IMR-90 (cell line): ENCODE data around the gene ADD1. TPM values are rescaled to one million over a fixed set of nuclear protein-coding genes. Genes with fewer than 3 reads are reported as not detected.

ENCODE experiments used
- ATAC-seq: fragments of 200-7000 bp; cut with Tn5 transposase; 2 replicates; pipeline ENCODE4 v1.9.1; 2020; ENCODE audit warnings: low read depth, mild to moderate bottlenecking, moderate library complexity
- BruUV-seq: library from RNA; stranded (reverse); fragments of 400-500 nt; replicated peaks from 2 replicates; lab custom pipeline; 2021; lab: Mats Ljungman, UMichigan
- CTCF ChIA-PET: fragments of 300-600 bp; formaldehyde crosslinking; extraction: SDS; loops from one replicate; lab custom pipeline; 2021; ENCODE audit warnings: antibody characterized with exemption; lab: Yijun Ruan, JAX
- POLR2A ChIA-PET: fragments of 300-600 bp; sonication (Branson Sonifier 250); formaldehyde crosslinking; loops from one replicate; lab custom pipeline; 2022; ENCODE audit warnings: antibody characterized with exemption; ENCODE audit not compliant: unreplicated experiment; lab: Charles Lee
- DNase-seq: peaks from one replicate; pipeline ENCODE4 v3.0.0; 2013
- H2AFZ ChIP-seq: replicated peaks from 2 replicates; pipeline ENCODE3; 2013; ENCODE audit warnings: low read length, mild to moderate bottlenecking; ENCODE audit not compliant: poor library complexity
- H2AK5ac ChIP-seq: 2 replicates; pipeline ENCODE4 v1.6.1; 2013; ENCODE audit warnings: low read depth, low read length, inconsistent platforms
- H2AK9ac ChIP-seq: replicated peaks from 2 replicates; pipeline ENCODE3; 2013; ENCODE audit warnings: mild to moderate bottlenecking, low read depth, low read length, moderate library complexity; ENCODE audit not compliant: poor library complexity
- H2BK120ac ChIP-seq: 2 replicates; pipeline ENCODE4 v1.6.1; 2013; ENCODE audit warnings: low read depth, low read length, inconsistent platforms
- H2BK15ac ChIP-seq: 3 replicates; pipeline ENCODE4 v1.6.1; 2013; ENCODE audit warnings: low read depth, low read length, inconsistent platforms
- H2BK20ac ChIP-seq: 2 replicates; pipeline ENCODE4 v1.6.1; 2013; ENCODE audit warnings: low read depth, mild to moderate bottlenecking, inconsistent platforms, low read length, moderate library complexity
- H2BK5ac ChIP-seq: 2 replicates; pipeline ENCODE4 v1.6.1; 2013; ENCODE audit warnings: mild to moderate bottlenecking, low read depth, low read length, inconsistent platforms; ENCODE audit not compliant: poor library complexity, severe bottlenecking
- H3K14ac ChIP-seq: replicated peaks from 2 replicates; pipeline ENCODE4 v1.6.1; 2013; ENCODE audit warnings: low read depth, low read length, inconsistent platforms
- H3K18ac ChIP-seq: 2 replicates; pipeline ENCODE4 v1.6.1; 2013; ENCODE audit warnings: low read depth, low read length, control low read depth
- H3K23ac ChIP-seq: 2 replicates; pipeline ENCODE4 v1.6.1; 2013; ENCODE audit warnings: low read depth, low read length, inconsistent platforms
- H3K27ac ChIP-seq: 2 replicates; pipeline ENCODE4 v1.5.1; 2013; ENCODE audit warnings: mild to moderate bottlenecking, control low read depth, low read length; ENCODE audit not compliant: insufficient read depth
- H3K27me3 ChIP-seq: 2 replicates; pipeline ENCODE4 v1.6.1; 2013; ENCODE audit warnings: low read length; ENCODE audit not compliant: control insufficient read depth, insufficient read depth
- H3K36me3 ChIP-seq: 2 replicates; pipeline ENCODE4 v1.6.1; 2013; ENCODE audit warnings: low read length, mixed read lengths; ENCODE audit not compliant: control insufficient read depth, insufficient read depth
- H3K4ac ChIP-seq: 2 replicates; pipeline ENCODE4 v1.6.1; 2013; ENCODE audit warnings: low read depth, low read length, inconsistent platforms
- H3K4me1 ChIP-seq: 2 replicates; pipeline ENCODE4 v1.6.1; 2013; ENCODE audit warnings: low read length, mixed read lengths; ENCODE audit not compliant: control insufficient read depth, insufficient read depth
- H3K4me2 ChIP-seq: 2 replicates; pipeline ENCODE4 v1.6.1; 2013; ENCODE audit warnings: low read depth, mild to moderate bottlenecking, control low read depth, low read length, moderate library complexity
- H3K4me3 ChIP-seq: 2 replicates; pipeline ENCODE4 v1.5.1; 2013; ENCODE audit warnings: low read depth, mild to moderate bottlenecking, control low read depth, low read length, moderate library complexity; ENCODE audit not compliant: insufficient read depth
- H3K56ac ChIP-seq: 2 replicates; pipeline ENCODE4 v1.6.1; 2013; ENCODE audit warnings: low read length, inconsistent platforms; ENCODE audit not compliant: insufficient read depth; ENCODE audit errors: extremely low read depth
- H3K79me1 ChIP-seq, 2 experiments: 2 replicates each; pipeline ENCODE4 v1.6.1; 2013; ENCODE audit warnings: low read length in 2 of 2, inconsistent platforms in 1 of 2, low read depth in 1 of 2
- H3K9ac ChIP-seq: 2 replicates; pipeline ENCODE4 v1.6.1; 2013; ENCODE audit warnings: low read depth, low read length, control low read depth
- H3K9me1 ChIP-seq: 2 replicates; pipeline ENCODE4 v1.6.1; 2013; ENCODE audit warnings: low read length, inconsistent platforms; ENCODE audit not compliant: insufficient read depth
- H3K9me3 ChIP-seq: 2 replicates; pipeline ENCODE4 v1.6.1; 2013; ENCODE audit warnings: low read length; ENCODE audit not compliant: control insufficient read depth, insufficient read depth
- H4K20me1 ChIP-seq: 2 replicates; pipeline ENCODE4 v1.6.1; 2013; ENCODE audit warnings: low read length, inconsistent platforms; ENCODE audit not compliant: insufficient read depth
- H4K5ac ChIP-seq: 2 replicates; pipeline ENCODE4 v1.6.1; 2013; ENCODE audit warnings: mild to moderate bottlenecking, low read depth, low read length, control low read depth
- H4K8ac ChIP-seq, 2 experiments: 2 replicates each; pipeline ENCODE4 v1.6.1; 2013; ENCODE audit warnings: low read depth in 2 of 2, low read length in 2 of 2, control low read depth in 1 of 2, inconsistent platforms in 1 of 2
- H4K91ac ChIP-seq: 2 replicates; pipeline ENCODE4 v1.6.1; 2013; ENCODE audit warnings: low read depth, low read length, inconsistent platforms; ENCODE audit not compliant: insufficient read depth
- CEBPB ChIP-seq: IDR thresholded peaks from 2 replicates; pipeline ENCODE4 v1.6.1; 2012; ENCODE audit warnings: low read depth, low read length, improper control_type of control experiment
- CHD1 ChIP-seq: IDR thresholded peaks from 2 replicates; pipeline ENCODE4 v1.6.1; 2012; ENCODE audit warnings: low read depth, low read length, improper control_type of control experiment
- FOS ChIP-seq: fragments of 150-350 bp; IDR thresholded peaks from 2 replicates; pipeline ENCODE4 v1.6.1; 2016; ENCODE audit warnings: low read depth, low read length
- MAFK ChIP-seq: IDR thresholded peaks from 2 replicates; pipeline ENCODE4 v1.6.1; 2012; ENCODE audit warnings: low read depth, low read length, improper control_type of control experiment
- POLR2A ChIP-seq: IDR thresholded peaks from 2 replicates; pipeline ENCODE4 v1.6.1; 2012; ENCODE audit warnings: mild to moderate bottlenecking, low read depth, low read length
- RAD21 ChIP-seq: IDR thresholded peaks from 2 replicates; pipeline ENCODE4 v1.6.1; 2012; ENCODE audit warnings: low read length, improper control_type of control experiment
- RCOR1 ChIP-seq: IDR thresholded peaks from 2 replicates; pipeline ENCODE4 v1.6.1; 2012; ENCODE audit warnings: mild to moderate bottlenecking, low read length, improper control_type of control experiment; ENCODE audit not compliant: insufficient replicate concordance
- SMC3 ChIP-seq: fragments of 150-350 bp; IDR thresholded peaks from 2 replicates; pipeline ENCODE4 v1.6.1; 2016; ENCODE audit warnings: low read depth, mild to moderate bottlenecking, antibody characterized with exemption, low read length, moderate library complexity
- WGBS, 2 experiments: methylation state at CpG; one replicate each; pipeline versions ENCODE4 v1.1.5 to v1.1.7; 2013; ENCODE audit warnings: missing lambda C conversion rate in 2 of 2; ENCODE audit not compliant: insufficient read length in 1 of 2; ENCODE audit errors: extremely low coverage in 2 of 2; 5-methylcytosine and 5-hydroxymethylcytosine counted together
- dilution Hi-C: fragments of 300-500 bp; cut with HindIII; formaldehyde crosslinking; loops from one replicate; pipeline ENCODE4 v1.14.3; 2018; ENCODE audit warnings: low sequenced_read_pairs; ENCODE audit not compliant: unreplicated experiment
- in situ Hi-C: fragments of 300-500 bp; cut with MboI; formaldehyde crosslinking; loops from 3 replicates; pipeline ENCODE4 v1.14.3; 2019; ENCODE audit warnings: low sequenced_read_pairs, inconsistent platforms, mixed read lengths
- intact Hi-C: fragments of 100-400 bp; cut with micrococcal nuclease; formaldehyde crosslinking; loops from 2 replicates; pipeline ENCODE4 v1.10.0; 2022
- polyA plus RNA-seq, 3 experiments: library from polyadenylated mRNA; depleted of rRNA; stranded (reverse); fragments of >200 nt; gene quantifications; 2 replicates each; pipeline ENCODE4 v1.2.3, GENCODE V29; 2012; ENCODE audit warnings: low replicate concordance in 1 of 3
- total RNA-seq: library from RNA; depleted of rRNA; stranded (reverse); fragments of >200 nt; gene quantifications from 2 replicates; pipeline ENCODE4 v1.2.3, GENCODE V29; 2012
- TF ChIP-seq, protein P1 (sequence below): fragments of 150-350 bp; IDR thresholded peaks from 2 replicates; pipeline ENCODE4 v1.6.1; 2016; ENCODE audit warnings: low read depth, mild to moderate bottlenecking, low read length, moderate library complexity, borderline replicate concordance
- TF ChIP-seq, protein P2 (sequence below): conservative IDR thresholded peaks from 2 replicates; pipeline ENCODE4 v1.5.1; 2012; ENCODE audit warnings: mild to moderate bottlenecking, low read depth, low read length, improper control_type of control experiment
- TF ChIP-seq, protein P3 (sequence below): fragments of 150-350 bp; IDR thresholded peaks from 2 replicates; pipeline ENCODE4 v1.6.1; 2017; ENCODE audit warnings: mild to moderate bottlenecking, antibody characterized with exemption, low read length, low read depth

Gene ADD1
- total and polyA plus RNA-seq, 2 of the 4 experiments (the other 2 are of a cell fraction) = 122 to 215 TPM

DNA sequence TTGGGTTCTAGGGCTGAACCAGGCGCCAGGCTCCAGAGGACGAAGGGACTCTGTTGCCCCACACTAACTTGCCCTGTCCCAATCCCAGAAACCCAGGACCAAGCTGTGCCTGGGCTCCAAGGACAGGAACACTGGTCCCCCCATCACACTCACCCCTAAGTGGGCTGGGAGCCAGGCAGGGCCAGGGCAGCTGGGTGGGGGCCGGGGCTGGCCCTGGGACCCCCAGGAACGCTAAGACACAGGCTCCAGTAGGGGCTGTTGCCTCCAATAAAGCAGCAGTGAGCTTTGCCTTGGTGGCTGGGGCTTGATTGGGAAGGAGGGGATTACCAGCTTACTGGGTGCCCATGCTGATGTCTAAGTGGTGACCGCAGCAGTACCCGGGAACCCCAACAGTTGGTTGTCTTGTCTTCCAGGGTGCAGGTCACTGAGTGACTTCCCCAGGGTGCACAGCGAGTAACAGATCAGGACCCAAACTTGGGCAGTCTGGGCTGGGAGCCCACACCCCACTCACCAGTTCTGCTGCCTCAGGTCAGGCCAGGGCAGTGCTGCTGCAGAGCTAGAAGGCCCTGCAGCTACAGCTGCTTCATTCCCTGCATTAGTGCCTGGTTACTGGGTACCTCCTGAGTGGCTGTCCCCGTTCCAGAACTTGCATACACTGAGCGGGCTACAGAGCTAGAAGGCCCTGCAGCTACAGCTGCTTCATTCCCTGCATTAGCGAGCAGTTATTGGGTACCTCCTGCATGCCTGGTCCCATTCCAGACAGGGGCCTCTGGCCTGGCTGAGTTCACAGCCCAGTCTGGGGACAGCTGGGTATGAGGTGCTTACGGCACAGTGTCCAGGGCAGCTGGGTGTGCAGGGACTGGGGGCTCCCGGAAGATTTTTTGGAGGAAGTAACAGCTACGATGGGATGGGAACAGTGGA is 9.4 kb upstream of the ADD1 start (continued):
- TF ChIP-seq, protein P1, sequence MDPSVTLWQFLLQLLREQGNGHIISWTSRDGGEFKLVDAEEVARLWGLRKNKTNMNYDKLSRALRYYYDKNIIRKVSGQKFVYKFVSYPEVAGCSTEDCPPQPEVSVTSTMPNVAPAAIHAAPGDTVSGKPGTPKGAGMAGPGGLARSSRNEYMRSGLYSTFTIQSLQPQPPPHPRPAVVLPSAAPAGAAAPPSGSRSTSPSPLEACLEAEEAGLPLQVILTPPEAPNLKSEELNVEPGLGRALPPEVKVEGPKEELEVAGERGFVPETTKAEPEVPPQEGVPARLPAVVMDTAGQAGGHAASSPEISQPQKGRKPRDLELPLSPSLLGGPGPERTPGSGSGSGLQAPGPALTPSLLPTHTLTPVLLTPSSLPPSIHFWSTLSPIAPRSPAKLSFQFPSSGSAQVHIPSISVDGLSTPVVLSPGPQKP = no peak
- TF ChIP-seq MAFK = no peak

DNA sequence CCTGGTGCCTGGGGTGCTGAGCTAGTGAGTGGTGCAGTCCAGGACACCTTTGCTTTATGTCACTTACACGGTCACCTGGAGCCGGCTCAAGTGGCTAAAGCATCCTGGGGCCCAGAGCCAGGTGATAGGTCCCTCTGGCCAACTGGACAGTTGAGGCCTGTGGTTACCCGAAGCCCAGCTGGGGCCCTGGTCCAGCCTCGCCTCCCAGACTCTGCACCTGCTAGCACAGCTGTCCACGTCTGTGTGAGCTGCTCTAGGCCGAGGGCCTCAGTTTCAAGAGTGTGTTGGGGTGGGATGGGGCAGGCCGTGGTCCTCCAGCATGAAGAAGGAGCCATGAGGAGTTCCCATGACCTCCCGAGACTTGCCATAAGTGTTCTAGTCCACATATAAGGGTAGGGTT is 7.7 kb upstream of the ADD1 start:
- Histone ChIP-seq H3K18ac (no peak overlapping the region), H2AK9ac (no peak overlapping the region), H2BK5ac (no peak overlapping the region), H2BK15ac (no peak overlapping the region), H3K9me1 (peaks cover 19% of the 10 kb centered on the region; the same call in 1 of the 2 replicates), H4K5ac (no peak overlapping the region), H3K4me2 (no peak overlapping the region), H3K27me3 (no peaks in the 10 kb centered on the region), H3K23ac (no peak overlapping the region), H3K56ac (no peak overlapping the region), H4K91ac (no peak overlapping the region), H4K20me1 (no peaks in the 10 kb centered on the region; the same call in 1 of the 2 replicates), H3K4me3 (no peak overlapping the region), H3K4me1 (peaks cover 4% of the 10 kb centered on the region; the same call in 1 of the 2 replicates), H3K9me3 (no peaks in the 10 kb centered on the region), H3K4ac (no peak overlapping the region), H2BK120ac (no peak overlapping the region), H2AK5ac (no peak overlapping the region), H3K36me3 (peaks cover 45% of the 10 kb centered on the region), H2AFZ (no peak overlapping the region), H3K14ac (no peak overlapping the region), H3K27ac (no peak overlapping the region), H3K9ac (no peak overlapping the region), H2BK20ac (no peak overlapping the region), H3K79me1 (peaks cover 3 to 22% of the 10 kb centered on the region in 2 experiments; a peak in 3 of 4 replicates), H4K8ac (no peak overlapping the region)
- no CpG with 5 or more reads among the region's 8 CpGs for WGBS, 2 experiments
- intact Hi-C loops (no loop called here), in situ Hi-C loops (no loop called here), dilution Hi-C loops (no loop called here)
- BruUV-seq = no TSS peak
- DNase-seq = no peak
- CTCF ChIA-PET = no interaction called here
- ATAC-seq = no peak
- POLR2A ChIA-PET = no interaction called here
- no peak for TF ChIP-seq RAD21
- TF ChIP-seq, protein P2, sequence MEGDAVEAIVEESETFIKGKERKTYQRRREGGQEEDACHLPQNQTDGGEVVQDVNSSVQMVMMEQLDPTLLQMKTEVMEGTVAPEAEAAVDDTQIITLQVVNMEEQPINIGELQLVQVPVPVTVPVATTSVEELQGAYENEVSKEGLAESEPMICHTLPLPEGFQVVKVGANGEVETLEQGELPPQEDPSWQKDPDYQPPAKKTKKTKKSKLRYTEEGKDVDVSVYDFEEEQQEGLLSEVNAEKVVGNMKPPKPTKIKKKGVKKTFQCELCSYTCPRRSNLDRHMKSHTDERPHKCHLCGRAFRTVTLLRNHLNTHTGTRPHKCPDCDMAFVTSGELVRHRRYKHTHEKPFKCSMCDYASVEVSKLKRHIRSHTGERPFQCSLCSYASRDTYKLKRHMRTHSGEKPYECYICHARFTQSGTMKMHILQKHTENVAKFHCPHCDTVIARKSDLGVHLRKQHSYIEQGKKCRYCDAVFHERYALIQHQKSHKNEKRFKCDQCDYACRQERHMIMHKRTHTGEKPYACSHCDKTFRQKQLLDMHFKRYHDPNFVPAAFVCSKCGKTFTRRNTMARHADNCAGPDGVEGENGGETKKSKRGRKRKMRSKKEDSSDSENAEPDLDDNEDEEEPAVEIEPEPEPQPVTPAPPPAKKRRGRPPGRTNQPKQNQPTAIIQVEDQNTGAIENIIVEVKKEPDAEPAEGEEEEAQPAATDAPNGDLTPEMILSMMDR = no peak
- no peak for TF ChIP-seq RCOR1
- TF ChIP-seq SMC3 = no peak
- no peak for TF ChIP-seq CHD1
- no peak for TF ChIP-seq MAFK
- TF ChIP-seq CEBPB = no peak
- TF ChIP-seq FOS = no peak
- TF ChIP-seq, protein P3, sequence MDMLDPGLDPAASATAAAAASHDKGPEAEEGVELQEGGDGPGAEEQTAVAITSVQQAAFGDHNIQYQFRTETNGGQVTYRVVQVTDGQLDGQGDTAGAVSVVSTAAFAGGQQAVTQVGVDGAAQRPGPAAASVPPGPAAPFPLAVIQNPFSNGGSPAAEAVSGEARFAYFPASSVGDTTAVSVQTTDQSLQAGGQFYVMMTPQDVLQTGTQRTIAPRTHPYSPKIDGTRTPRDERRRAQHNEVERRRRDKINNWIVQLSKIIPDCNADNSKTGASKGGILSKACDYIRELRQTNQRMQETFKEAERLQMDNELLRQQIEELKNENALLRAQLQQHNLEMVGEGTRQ = no peak
- TF ChIP-seq POLR2A = no peak
